HG03460 (cell line): ENCODE results near the gene AKT2.

ENCODE experiments used
- ATAC-seq: cut with Tn5 transposase; IDR thresholded peaks from one replicate; pipeline ENCODE4 v1.9.1; 2021; ENCODE audit not compliant: unreplicated experiment

Gene AKT2

DNA sequence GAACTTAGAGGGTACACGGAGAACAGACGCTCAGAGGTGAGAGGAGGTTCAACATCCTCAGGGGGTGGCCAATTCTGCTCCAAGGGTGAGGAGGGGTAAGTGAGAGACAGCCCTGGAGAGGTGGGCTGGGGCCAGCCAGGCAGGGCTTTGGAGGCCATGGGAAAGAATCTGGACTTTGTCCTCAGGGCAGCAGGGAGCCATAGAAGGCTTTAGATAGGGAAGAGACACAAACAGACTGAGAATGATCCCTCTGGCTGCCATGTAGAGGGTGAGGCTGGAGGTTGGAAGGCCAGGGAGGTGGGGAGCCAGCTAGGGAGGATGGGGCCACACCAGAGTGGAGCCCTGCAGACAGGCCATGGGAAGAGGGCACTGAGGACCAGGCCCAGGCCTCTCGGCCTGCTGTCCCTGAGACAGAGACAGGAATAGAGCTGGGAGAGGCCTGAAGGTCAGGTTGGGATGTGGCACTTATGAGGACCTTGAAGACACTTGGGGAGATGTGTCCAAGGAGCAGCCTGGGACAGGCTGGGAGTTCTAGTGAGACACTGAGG lies 29.5 kb downstream of the AKT2 start:
- ATAC-seq, result no peak

DNA sequence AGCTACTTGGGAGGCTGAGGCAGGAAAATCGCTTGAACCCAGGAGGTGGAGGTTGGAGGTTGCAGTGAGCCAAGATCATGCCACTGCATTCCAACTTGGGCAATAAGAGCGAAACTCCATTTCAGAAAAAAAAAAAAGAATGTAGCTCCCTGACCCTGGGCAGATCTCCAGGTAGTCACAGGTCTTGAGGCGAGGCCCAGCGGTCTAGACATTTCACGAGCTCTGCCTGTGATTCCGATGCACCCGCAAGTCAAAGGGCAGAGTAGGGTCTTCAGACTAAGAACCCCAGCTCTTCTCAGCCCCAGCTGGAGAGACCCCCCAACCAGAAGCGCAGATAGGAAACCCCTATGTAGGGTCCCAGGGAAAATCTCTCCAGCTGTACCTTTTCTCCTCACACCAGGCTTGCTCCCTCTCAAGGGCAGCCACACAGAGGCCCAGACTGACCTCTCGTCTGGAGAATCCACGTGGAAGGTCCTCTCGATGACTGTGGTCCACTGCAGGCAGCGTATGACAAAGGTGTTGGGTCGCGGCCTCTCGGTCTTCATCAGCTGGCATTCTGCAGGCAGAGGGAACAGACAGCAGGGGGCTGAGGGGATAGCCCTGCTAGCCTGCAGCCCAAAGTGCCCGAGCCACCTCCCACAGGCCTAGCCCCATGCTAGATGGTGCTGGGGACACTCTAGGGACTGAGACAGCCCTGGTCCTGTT lies 30.3 kb downstream of the AKT2 start:
- no peak for ATAC-seq

GRCh38 chr19:40253611-40254092 lies 31.5 kb downstream of the AKT2 start:
- ATAC-seq, result no peak

GRCh38 chr19:40252395-40252794 lies 32.8 kb downstream of the AKT2 start:
- ATAC-seq, result no peak

DNA sequence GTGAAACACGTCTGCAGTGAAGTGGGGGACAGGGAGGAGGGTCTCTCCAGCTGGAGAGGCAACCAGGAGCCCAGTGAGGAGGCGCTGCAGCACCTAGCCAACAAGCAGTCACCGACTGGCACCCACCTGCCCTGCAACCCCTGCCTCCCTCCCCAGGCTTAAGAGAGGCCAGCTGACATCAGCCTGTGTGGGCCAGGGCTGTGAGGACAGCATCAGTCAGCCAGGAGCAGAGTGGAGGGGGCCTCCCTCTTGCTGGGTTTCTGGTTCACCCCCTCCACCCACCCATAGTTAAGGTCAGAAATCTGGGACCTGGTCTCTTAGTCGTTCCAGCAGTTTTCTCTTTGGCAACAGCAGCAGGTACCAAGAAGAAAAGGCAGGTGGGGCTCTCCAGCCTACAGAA lies 33.2 kb downstream of the AKT2 start:
- ATAC-seq, result no peak

DNA sequence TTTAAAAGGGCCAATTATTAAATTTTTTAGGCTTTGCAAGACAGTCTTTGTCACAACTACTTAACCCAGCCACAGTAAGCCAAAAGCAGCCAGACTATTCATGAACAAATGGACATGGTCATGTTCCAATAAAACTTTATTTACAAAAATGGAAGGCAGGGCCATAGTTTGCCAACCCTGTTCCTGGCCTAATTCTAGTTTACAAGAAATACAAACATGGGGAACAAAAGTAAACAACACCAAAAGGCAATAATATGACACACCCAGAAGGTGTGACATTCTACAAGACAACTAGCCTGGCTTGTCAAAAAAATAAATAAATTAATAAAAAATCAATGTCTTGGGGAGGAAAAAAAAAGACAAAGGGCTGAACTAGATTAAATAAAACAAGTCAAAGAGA lies 33.9 kb downstream of the AKT2 start:
- ATAC-seq, result no peak

DNA sequence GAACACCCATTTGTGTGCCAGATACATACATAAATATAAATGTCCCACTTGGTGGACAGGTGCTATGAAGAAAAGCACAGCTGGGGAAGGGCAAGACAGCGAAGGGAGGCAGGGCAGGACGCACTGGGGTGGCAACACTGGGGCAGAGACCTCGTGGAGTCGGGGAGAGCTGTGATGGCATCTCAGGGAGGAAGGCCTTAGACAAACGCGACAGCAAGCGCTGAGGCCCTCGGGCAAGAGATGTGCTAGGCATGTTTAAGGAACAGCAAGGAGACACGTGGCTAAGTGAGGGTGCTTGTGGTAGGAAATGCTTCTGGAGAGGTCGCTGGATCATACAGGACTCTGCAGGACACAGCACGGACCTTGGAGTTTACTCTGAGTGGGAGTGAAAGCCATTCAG lies 35.4 kb downstream of the AKT2 start:
- ATAC-seq, result no peak

GRCh38 chr19:40249201-40249600 lies 35.9 kb downstream of the AKT2 start:
- no peak for ATAC-seq

DNA sequence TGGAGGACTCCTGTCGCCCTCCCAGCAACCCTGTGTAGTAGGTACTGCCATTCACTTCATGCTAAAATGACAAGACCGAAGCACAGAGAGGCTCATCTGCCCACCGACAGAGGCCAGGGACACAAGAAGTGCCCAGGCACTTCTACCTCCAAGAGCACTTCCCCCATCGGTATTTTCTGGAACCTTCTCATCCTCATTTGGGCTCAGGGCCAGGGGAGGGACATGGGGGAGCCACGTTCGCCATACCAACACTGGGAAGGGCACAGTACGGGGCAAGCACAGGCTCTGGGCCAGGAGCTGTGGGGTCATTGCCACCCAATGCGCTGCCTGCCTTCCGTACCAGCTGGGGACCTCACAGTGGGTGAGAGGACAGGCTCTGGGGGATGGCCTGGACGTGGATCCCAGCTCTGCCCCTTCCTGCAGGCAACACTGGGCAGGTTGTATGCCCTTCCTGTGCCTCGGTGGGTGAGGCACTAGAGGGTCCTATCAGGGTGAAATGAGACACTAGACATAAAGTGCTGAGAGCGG lies 37.3 kb downstream of the AKT2 start:
- ATAC-seq, result no peak

DNA sequence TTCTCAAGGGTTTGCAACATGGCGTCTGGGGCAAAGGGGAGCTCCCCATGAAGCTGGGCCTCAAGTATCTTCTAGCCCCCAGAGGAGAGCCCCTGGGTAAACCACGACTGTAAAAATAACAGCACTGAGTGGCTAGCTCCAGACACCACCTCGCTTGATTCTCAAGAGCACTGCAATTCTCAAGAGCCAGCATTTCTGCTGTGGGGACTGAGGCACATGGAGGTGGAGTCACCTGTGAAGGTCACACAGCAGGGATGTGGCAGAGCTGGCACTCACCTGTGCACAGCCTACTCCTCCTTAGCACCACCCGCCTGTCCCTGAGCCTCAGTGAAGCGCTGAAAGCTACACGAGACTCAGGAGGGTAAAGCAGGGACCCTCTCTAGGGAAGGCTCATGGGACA lies 38.0 kb downstream of the AKT2 start:
- no peak for ATAC-seq

- no peak for ATAC-seq
These were observed 38.7 kb downstream of the AKT2 start for GRCh38 chr19:40246292-40247073.

DNA sequence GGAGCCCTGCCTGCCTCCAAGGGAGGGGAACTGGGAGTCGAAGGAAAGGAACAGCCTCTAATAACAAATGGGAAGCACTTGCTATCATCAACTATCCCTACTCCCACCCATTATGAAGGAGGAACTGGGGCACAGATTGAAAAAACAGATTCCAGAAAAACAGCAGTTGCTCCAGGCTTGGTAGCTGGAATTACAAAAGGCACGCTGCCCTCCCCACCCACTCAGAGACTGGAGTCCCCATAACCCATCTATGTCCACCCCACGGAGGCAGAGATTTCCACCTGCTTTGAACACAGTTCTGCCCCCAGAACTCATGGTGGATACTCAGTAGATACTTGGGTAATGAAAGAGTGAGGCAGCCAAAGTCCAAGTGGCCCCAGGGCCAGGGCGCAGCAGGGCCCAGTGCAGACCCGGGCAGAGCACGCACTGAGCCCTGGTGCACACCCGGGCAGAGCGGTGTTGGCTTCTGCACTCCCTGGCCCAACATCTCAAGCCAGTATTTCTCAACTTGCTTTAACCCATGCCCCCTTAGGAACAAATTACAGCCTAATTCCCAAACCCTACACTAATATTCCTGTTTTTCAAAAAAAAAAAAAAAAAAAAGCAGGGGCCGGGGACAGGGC lies 39.5 kb downstream of the AKT2 start:
- no peak for ATAC-seq

- ATAC-seq, result no peak
These were observed 40.4 kb downstream of the AKT2 start for GRCh38 chr19:40244579-40245317.

DNA sequence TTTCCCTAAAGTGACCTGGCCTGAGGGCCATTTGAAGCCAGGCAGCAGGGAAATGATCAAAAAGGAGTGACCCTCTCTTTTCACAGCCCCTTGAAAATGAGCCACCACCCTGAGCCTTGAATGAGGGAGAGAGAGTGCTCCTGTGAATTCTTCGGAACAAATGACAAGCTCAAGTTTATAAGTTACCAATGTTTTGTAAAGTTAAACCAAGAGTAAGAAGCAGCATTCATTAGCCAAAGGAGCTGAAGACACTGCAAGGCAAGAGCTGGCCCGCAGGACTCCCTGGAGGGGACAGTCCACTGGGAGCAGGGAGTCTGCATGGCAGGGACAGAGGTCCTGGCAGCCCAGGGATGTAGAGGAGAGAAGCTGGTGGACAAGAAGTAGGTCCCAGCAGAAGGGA lies 42.0 kb downstream of the AKT2 start:
- ATAC-seq, result no peak

DNA sequence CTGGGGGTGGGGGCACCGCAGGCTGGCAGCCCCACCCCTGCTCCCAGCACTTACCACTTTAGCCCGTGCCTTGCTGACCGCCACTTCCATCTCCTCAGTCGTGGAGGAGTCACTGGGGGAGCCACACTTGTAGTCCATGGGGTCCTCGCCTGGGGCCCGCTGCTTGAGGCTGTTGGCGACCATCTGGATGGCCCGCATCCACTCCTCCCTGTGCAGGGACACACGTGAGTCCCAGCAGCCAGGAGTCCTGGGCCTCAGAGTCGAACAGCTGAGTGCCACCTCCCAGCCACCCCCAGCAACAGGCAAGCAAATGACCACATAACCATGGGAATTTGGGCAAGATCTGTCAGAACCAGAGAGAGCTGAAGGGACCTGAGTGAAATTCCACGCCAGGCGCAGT lies 42.7 kb downstream of the AKT2 start:
- no peak for ATAC-seq

- ATAC-seq, result no peak
These were observed 43.2 kb downstream of the AKT2 start for GRCh38 chr19:40241809-40242384.

GRCh38 chr19:40241125-40241808 lies 43.9 kb downstream of the AKT2 start:
- ATAC-seq, result no peak

DNA sequence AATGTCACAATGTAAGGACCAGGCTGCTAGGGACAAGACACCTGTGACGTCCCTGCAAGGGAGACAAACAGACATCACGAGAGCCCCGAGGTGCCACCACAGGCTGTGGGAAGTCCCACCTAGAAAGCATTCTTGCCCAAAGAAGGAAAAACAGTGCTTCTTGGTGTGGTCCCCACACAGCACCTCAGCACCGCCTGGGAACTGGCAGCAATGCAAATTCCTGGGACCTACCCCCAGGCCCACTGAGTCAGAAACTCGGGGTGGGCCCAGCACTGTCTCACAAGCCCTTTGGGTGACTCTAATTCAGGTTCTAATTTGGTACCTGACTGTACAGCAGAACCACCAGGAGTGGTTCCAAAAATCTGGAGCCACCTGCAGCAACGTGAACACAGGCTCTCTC lies 44.8 kb downstream of the AKT2 start:
- no peak for ATAC-seq

DNA sequence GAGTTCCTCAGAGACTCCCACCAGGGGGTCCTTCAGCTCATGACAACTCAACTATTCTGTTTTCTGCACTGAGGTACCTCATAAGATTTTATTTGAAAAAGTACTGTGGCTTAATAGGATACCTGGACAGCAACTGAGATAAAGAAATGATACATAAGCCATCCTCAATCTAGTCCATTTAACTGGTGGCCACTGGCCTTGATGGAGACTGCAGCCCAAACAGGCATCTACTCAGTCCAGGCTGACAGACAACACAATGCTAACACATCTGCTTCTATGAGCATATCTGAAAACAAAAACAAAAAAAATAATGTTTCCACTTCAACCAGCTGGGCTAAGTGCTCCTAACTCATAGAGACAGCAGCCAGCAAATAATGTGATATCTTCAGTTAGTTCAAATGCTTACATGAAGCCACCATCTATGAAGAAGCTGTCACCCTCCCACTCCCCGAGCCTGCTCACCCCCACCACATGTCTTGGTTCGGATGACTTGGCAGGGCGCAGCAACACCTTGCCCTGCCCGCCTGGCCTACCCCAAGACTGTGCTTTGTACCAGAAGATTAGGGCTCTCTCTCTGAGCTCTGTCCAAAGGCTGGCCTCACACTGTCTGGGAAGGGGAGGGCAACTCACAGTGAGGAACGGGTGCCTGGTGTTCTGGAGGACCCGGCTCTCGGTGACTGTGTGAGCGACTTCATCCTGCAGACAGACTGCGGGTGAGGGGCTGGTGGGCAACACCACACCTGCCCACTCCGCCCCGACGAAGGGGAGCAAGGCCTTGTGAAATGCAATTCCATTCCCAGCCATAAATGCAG lies 45.5 kb downstream of the AKT2 start:
- no peak for ATAC-seq
